Neural cell (in vitro differentiated cells): Measurements from ENCODE around the gene CRADD. TPM values are rescaled to one million over a fixed set of nuclear protein-coding genes. Genes with fewer than 3 reads are reported as not detected.

ENCODE experiments used
- H2AFZ ChIP-seq: fragments of 200-600, 300-800 bp; sonication (generic), shearing (Covaris generic); 2 replicates; pipeline ENCODE4 v1.6.0; 2014; ENCODE audit warnings: low read depth, mild to moderate bottlenecking, antibody characterized with exemption, low read length, moderate library complexity
- H3F3A ChIP-seq: fragments of 200-600 bp; shearing (Covaris generic); 2 replicates; pipeline ENCODE4 v1.6.1; 2016; ENCODE audit warnings: mild to moderate bottlenecking, moderate library complexity, mixed read lengths, antibody characterized with exemption, low read length; ENCODE audit not compliant: insufficient read depth, poor library complexity, severe bottlenecking
- H3K27ac ChIP-seq: fragments of 200-600, 300-800 bp; sonication (generic), shearing (Covaris generic); 2 replicates; pipeline ENCODE4 v1.5.1; 2014; ENCODE audit warnings: mild to moderate bottlenecking, low read length, moderate library complexity
- H3K27me3 ChIP-seq: fragments of 300-800, 200-600 bp; sonication (generic), shearing (Covaris generic); 2 replicates; pipeline ENCODE4 v1.6.0; 2014; ENCODE audit warnings: mild to moderate bottlenecking, low read depth, low read length, moderate library complexity; ENCODE audit not compliant: insufficient read depth
- H3K36me3 ChIP-seq: fragments of 300-800, 200-600 bp; sonication (generic), shearing (Covaris generic); 2 replicates; pipeline ENCODE4 v1.5.1; 2014; ENCODE audit warnings: mild to moderate bottlenecking, antibody characterized with exemption, low read length, moderate library complexity; ENCODE audit not compliant: insufficient read depth
- H3K4me2 ChIP-seq: fragments of 300-800, 200-600 bp; sonication (generic), shearing (Covaris generic); 2 replicates; pipeline ENCODE4 v1.6.0; 2014; ENCODE audit warnings: mild to moderate bottlenecking, low read length
- H3K4me3 ChIP-seq: fragments of 300-800, 200-600 bp; sonication (generic), shearing (Covaris generic); 2 replicates; pipeline ENCODE4 v1.5.1; 2014; ENCODE audit warnings: mild to moderate bottlenecking, low read length, moderate library complexity
- H3K79me2 ChIP-seq: fragments of 200-600 bp; shearing (Covaris generic); replicated peaks from 2 replicates; pipeline ENCODE4 v1.6.0; 2014; ENCODE audit warnings: mild to moderate bottlenecking, low read length, moderate library complexity; ENCODE audit not compliant: insufficient read depth
- H3K9ac ChIP-seq: fragments of 300-800, 200-600 bp; sonication (generic), shearing (Covaris generic); 2 replicates; pipeline ENCODE4 v1.6.1; 2016; ENCODE audit warnings: mild to moderate bottlenecking, low read length, mixed read lengths
- H3K9me2 ChIP-seq: fragments of 200-600 bp; shearing (Covaris generic); 2 replicates; pipeline ENCODE4 v1.6.1; 2016; ENCODE audit warnings: mild to moderate bottlenecking, low read length, mixed read lengths; ENCODE audit not compliant: insufficient read depth
- H3K9me3 ChIP-seq: fragments of 200-600, 300-800 bp; sonication (generic), shearing (Covaris generic); 2 replicates; pipeline ENCODE4 v1.6.1; 2016; ENCODE audit warnings: mild to moderate bottlenecking, mixed run types, low read length, moderate library complexity, mixed read lengths
- H4K20me1 ChIP-seq: fragments of 200-600 bp; shearing (Covaris generic); 2 replicates; pipeline ENCODE4 v1.6.1; 2016; ENCODE audit warnings: mild to moderate bottlenecking, mixed run types; ENCODE audit not compliant: insufficient read depth
- EP300 ChIP-seq: fragments of 450-650 bp; conservative IDR thresholded peaks from 2 replicates; pipeline ENCODE4 v1.6.1; 2014; ENCODE audit warnings: antibody characterized with exemption, mild to moderate bottlenecking, moderate library complexity; ENCODE audit not compliant: poor library complexity, severe bottlenecking
- EZH2 ChIP-seq: fragments of 200-600, 300-800 bp; shearing (Covaris generic), sonication (generic); IDR thresholded peaks from 2 replicates; pipeline ENCODE4 v1.6.1; 2014; ENCODE audit warnings: antibody characterized with exemption, low read length, borderline replicate concordance, mild to moderate bottlenecking; ENCODE audit not compliant: insufficient read depth, poor library complexity, severe bottlenecking
- MXI1 ChIP-seq: fragments of 450-650 bp; conservative IDR thresholded peaks from 2 replicates; pipeline ENCODE4 v1.6.1; 2014; ENCODE audit warnings: antibody characterized with exemption, mild to moderate bottlenecking; ENCODE audit not compliant: poor library complexity, severe bottlenecking
- POLR2AphosphoS5 ChIP-seq: IDR thresholded peaks from 2 replicates; pipeline ENCODE4 v1.6.1; 2012
- RAD21 ChIP-seq: fragments of 450-650 bp; conservative IDR thresholded peaks from 2 replicates; pipeline ENCODE4 v1.6.1; 2014; ENCODE audit warnings: antibody characterized with exemption, mild to moderate bottlenecking, moderate library complexity
- SMC3 ChIP-seq: fragments of 450-650 bp; conservative IDR thresholded peaks from 2 replicates; pipeline ENCODE4 v1.6.1; 2014; ENCODE audit warnings: antibody characterized with exemption, mild to moderate bottlenecking, moderate library complexity; ENCODE audit not compliant: poor library complexity
- TAF1 ChIP-seq: IDR thresholded peaks from 2 replicates; pipeline ENCODE4 v1.6.1; 2012; ENCODE audit warnings: low read depth
- polyA plus RNA-seq: library from polyadenylated mRNA; depleted of rRNA; stranded (reverse); fragments of >200 nt; gene quantifications from 2 replicates; pipeline ENCODE4 v1.2.3, GENCODE V29; 2014
- TF ChIP-seq, protein P1 (sequence below): fragments of 450-650 bp; IDR thresholded peaks from 2 replicates; pipeline ENCODE4 v1.5.1; 2014; ENCODE audit warnings: antibody characterized with exemption, mild to moderate bottlenecking, moderate library complexity; ENCODE audit not compliant: poor library complexity, severe bottlenecking
- TF ChIP-seq, protein P2 (sequence below): IDR thresholded peaks from 2 replicates; pipeline ENCODE4 v1.6.1; 2012; ENCODE audit warnings: borderline replicate concordance

CRADD gene
- polyA plus RNA-seq, 1 donor from 2014 or later: 23.5 TPM

DNA sequence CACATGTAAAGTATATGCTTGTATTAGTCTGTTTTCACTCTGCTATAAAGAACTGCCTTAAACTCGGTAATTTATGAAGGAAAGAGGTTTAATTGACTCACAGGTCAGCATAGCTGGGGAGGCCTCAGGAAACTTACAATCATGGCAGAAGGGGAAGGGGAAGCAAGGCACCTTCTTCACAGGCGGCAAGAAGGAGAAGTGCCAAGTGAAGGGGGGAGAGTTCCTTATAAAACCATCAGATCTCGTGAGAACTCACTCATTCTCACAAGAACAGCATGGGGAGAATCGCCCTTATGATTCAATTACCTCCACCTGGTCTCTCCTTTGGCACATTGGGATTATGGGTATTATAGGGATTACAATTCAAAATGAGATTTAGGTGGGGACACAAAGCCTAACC lies 241.7 kb downstream of the CRADD start:
- no peaks in the 10 kb centered on the region for H3F3A ChIP-seq
- H4K20me1 ChIP-seq: no peaks in the 10 kb centered on the region
- H3K4me3 ChIP-seq: no peak overlapping the region
- H3K4me2 ChIP-seq: no peak overlapping the region
- no peak for TF ChIP-seq MXI1
- no peak for TF ChIP-seq POLR2AphosphoS5
- no peak for TF ChIP-seq TAF1
- no peak for TF ChIP-seq EP300
- TF ChIP-seq RAD21: no peak
- TF ChIP-seq SMC3: no peak
- TF ChIP-seq, protein P1, sequence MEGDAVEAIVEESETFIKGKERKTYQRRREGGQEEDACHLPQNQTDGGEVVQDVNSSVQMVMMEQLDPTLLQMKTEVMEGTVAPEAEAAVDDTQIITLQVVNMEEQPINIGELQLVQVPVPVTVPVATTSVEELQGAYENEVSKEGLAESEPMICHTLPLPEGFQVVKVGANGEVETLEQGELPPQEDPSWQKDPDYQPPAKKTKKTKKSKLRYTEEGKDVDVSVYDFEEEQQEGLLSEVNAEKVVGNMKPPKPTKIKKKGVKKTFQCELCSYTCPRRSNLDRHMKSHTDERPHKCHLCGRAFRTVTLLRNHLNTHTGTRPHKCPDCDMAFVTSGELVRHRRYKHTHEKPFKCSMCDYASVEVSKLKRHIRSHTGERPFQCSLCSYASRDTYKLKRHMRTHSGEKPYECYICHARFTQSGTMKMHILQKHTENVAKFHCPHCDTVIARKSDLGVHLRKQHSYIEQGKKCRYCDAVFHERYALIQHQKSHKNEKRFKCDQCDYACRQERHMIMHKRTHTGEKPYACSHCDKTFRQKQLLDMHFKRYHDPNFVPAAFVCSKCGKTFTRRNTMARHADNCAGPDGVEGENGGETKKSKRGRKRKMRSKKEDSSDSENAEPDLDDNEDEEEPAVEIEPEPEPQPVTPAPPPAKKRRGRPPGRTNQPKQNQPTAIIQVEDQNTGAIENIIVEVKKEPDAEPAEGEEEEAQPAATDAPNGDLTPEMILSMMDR: no peak
- TF ChIP-seq EZH2: no peak
- TF ChIP-seq, protein P2, sequence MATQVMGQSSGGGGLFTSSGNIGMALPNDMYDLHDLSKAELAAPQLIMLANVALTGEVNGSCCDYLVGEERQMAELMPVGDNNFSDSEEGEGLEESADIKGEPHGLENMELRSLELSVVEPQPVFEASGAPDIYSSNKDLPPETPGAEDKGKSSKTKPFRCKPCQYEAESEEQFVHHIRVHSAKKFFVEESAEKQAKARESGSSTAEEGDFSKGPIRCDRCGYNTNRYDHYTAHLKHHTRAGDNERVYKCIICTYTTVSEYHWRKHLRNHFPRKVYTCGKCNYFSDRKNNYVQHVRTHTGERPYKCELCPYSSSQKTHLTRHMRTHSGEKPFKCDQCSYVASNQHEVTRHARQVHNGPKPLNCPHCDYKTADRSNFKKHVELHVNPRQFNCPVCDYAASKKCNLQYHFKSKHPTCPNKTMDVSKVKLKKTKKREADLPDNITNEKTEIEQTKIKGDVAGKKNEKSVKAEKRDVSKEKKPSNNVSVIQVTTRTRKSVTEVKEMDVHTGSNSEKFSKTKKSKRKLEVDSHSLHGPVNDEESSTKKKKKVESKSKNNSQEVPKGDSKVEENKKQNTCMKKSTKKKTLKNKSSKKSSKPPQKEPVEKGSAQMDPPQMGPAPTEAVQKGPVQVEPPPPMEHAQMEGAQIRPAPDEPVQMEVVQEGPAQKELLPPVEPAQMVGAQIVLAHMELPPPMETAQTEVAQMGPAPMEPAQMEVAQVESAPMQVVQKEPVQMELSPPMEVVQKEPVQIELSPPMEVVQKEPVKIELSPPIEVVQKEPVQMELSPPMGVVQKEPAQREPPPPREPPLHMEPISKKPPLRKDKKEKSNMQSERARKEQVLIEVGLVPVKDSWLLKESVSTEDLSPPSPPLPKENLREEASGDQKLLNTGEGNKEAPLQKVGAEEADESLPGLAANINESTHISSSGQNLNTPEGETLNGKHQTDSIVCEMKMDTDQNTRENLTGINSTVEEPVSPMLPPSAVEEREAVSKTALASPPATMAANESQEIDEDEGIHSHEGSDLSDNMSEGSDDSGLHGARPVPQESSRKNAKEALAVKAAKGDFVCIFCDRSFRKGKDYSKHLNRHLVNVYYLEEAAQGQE: no peak
- no peaks in the 10 kb centered on the region for H3K79me2 ChIP-seq
- no peak overlapping the region for H3K9ac ChIP-seq
- H2AFZ ChIP-seq: no peak overlapping the region
- no peaks in the 10 kb centered on the region for H3K27me3 ChIP-seq
- H3K27ac ChIP-seq: no peak overlapping the region
- no peaks in the 10 kb centered on the region for H3K36me3 ChIP-seq
- H3K9me2 ChIP-seq: no peaks in the 10 kb centered on the region
- H3K9me3 ChIP-seq: no peaks in the 10 kb centered on the region

DNA sequence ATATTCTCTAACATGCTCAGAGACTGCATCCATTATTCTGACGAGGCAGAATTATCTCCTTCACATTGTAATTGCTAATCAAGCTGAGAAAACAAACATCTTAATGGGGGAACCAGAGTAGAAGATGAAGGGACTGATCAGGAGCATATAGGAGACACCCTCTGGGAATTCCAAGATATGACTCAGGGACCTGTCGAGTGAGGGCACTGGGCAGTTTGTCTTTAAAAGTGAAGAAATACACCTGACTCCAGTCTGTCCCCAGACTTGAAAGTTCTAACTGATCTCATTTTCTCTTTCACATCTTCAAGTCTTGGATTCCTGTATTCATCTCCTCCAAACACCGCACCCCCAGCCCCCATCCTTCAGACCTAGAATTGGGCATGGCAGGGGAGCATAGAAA lies 244.3 kb downstream of the CRADD start:
- no peak overlapping the region for H3K9ac ChIP-seq
- H3K27ac ChIP-seq: no peak overlapping the region
- H3K9me2 ChIP-seq: no peaks in the 10 kb centered on the region
- no peaks in the 10 kb centered on the region for H3K27me3 ChIP-seq
- H3K4me3 ChIP-seq: no peak overlapping the region
- H3K36me3 ChIP-seq: no peaks in the 10 kb centered on the region
- no peaks in the 10 kb centered on the region for H3K9me3 ChIP-seq
- H3F3A ChIP-seq: no peaks in the 10 kb centered on the region
- no peak overlapping the region for H2AFZ ChIP-seq
- TF ChIP-seq, protein P2: no peak
- TF ChIP-seq RAD21 (no peak), SMC3 (no peak), MXI1 (no peak), EP300 (no peak), POLR2AphosphoS5 (no peak), EZH2 (no peak), TAF1 (no peak)
- TF ChIP-seq, protein P1: no peak
- H3K4me2 ChIP-seq: no peak overlapping the region
- H3K79me2 ChIP-seq: no peaks in the 10 kb centered on the region
- H4K20me1 ChIP-seq: no peaks in the 10 kb centered on the region
